NCI-H1694 treated with DMSO at 0.1 percent for 48 hours (cell line): ENCODE measurements around the gene MAF.

ENCODE experiments used
- DNase-seq: peaks from one replicate; lab custom pipeline; 2025; lab: John Stamatoyannopoulos, UW

MAF gene

GRCh38 chr16:79600638-79601091 lies at the start of gene MAF:
Gene MAF, minus strand, starts transcription at chr16:79600737. Its CDS starts 835 bp downstream, at chr16:79599902.
- DNase-seq = peak; percentile 65

- no peak for DNase-seq
Measured at GRCh38 chr16:79648826-79649225, 48.3 kb upstream of the MAF start.

- DNase-seq = no peak
Measured at GRCh38 chr16:79647586-79647985, 47.0 kb upstream of the MAF start.

GRCh38 chr16:79645701-79646100 lies 45.2 kb upstream of the MAF start:
- no peak for DNase-seq

GRCh38 chr16:79644971-79645667 lies 44.6 kb upstream of the MAF start:
- no peak for DNase-seq

- DNase-seq = no peak
Measured at GRCh38 chr16:79642652-79643051, 42.1 kb upstream of the MAF start.

GRCh38 chr16:79640513-79641360 lies 40.2 kb upstream of the MAF start:
- no peak for DNase-seq

- no peak for DNase-seq
Measured at GRCh38 chr16:79639576-79640311, 39.2 kb upstream of the MAF start.

- DNase-seq = no peak
Measured at GRCh38 chr16:79638386-79638785, 37.8 kb upstream of the MAF start.

- no peak for DNase-seq
Measured at GRCh38 chr16:79635488-79635887, 35.0 kb upstream of the MAF start.

- no peak for DNase-seq
Measured at GRCh38 chr16:79634298-79634697, 33.8 kb upstream of the MAF start.

- DNase-seq = no peak
Measured at GRCh38 chr16:79632289-79632688, 31.8 kb upstream of the MAF start.

GRCh38 chr16:79628988-79629387 lies 28.5 kb upstream of the MAF start:
- DNase-seq = no peak

GRCh38 chr16:79628501-79628975 lies 28.0 kb upstream of the MAF start:
- DNase-seq = no peak

- no peak for DNase-seq
Measured at GRCh38 chr16:79627092-79627491, 26.6 kb upstream of the MAF start.

GRCh38 chr16:79625738-79626137 lies 25.2 kb upstream of the MAF start:
- no peak for DNase-seq

GRCh38 chr16:79623824-79624223 lies 23.3 kb upstream of the MAF start:
- no peak for DNase-seq

- DNase-seq = no peak
Measured at GRCh38 chr16:79623062-79623461, 22.5 kb upstream of the MAF start.

GRCh38 chr16:79621027-79621426 lies 20.5 kb upstream of the MAF start:
- DNase-seq = no peak

GRCh38 chr16:79618692-79619050 lies 18.1 kb upstream of the MAF start:
- no peak for DNase-seq

- no peak for DNase-seq
Measured at GRCh38 chr16:79618041-79618691, 17.6 kb upstream of the MAF start.

- DNase-seq = no peak
Measured at GRCh38 chr16:79613009-79613408, 12.5 kb upstream of the MAF start.
